ENCODE results near the gene OLAH.

OLAH gene

GRCh38 chr10:15092855-15093408 lies 49.2 kb downstream of the OLAH start:
- no peak for TF ChIP-seq CTCF (conservative IDR thresholded peaks at IDR 0.05; ENCODE audit: low read length)
- no peak overlapping the region for H3K4me3 ChIP-seq (ENCODE audit: low read length)
- no peak for DNase-seq (ENCODE audit: low read depth)

DNA sequence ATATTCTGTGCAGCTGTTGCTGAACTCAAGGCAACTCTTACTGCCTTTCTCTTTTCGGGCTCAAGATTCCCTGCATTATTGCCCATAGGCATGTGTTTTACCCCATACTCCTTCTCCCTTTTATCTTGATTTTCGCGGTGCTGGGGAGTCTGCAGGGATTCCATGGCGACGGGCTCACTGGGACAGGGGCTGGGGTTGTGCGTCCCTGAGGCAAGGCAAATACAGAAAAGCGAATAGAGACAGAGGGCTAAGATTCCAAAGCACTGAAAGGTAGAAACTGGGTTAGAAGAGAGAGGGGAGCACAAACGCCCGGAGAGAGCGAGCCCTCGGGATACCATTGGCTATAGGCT lies 52.9 kb downstream of the OLAH start:
- no peak for DNase-seq (ENCODE audit: low read depth)
- no peak for TF ChIP-seq CTCF (conservative IDR thresholded peaks at IDR 0.05; ENCODE audit: low read length)
- H3K4me3 ChIP-seq (ENCODE audit: low read length): peak overlapping the region; percentile 88

DNA sequence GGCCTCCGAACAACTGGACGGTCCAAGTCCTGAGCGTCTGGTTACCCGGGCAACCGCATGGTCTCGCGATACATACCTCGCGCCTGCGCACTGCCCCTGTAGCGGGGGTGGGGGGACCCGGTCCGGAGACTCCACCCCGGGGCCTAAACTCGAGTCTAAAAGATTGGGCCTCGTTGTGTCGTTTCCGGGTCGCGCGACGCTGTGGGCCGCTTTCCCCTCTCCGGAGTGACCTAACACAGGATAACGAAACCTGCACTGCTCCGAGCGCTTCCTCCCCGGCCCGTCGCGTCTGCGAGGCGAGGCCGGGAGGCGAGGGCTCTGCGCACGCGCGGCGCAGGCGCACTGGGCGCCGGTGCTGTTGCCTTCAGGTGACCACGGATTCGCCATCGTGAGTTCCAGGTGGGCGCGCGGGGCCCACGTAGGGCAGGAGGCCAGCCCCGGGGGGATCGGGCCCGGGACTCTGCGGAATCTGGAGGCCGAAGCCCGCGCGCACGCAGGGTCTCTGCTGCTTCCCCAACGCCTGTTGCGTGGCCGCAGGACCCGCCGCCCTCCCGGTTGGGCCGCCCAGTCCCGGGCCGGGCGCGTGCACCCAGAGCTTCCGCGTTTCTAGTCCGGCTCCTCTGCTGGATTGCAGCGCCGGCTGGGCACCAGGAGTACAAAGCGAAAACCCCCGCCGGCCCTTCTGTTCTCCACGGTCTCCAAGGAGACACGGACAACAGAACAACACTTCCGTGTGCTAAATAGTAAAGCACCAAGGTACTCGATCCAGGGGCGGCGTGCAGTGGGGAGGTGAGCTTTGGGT lies 53.5 kb downstream of the OLAH start, which contains the start of gene RPP38:
Gene RPP38, plus strand, starts transcription at position 345 of the 802 bp plus-strand sequence. CDS start 5,960 bp downstream, outside the sequence.
- peak within 1 kb of the TSS; percentile 88 for H3K4me3 ChIP-seq (ENCODE audit: low read length)
- peak; percentile 92 for DNase-seq (ENCODE audit: low read depth)
- TF ChIP-seq CTCF (conservative IDR thresholded peaks at IDR 0.05; ENCODE audit: low read length): no peak

- no peak overlapping the region for H3K4me3 ChIP-seq (ENCODE audit: low read length)
- DNase-seq (ENCODE audit: low read depth): no peak
- no peak for TF ChIP-seq CTCF (conservative IDR thresholded peaks at IDR 0.05; ENCODE audit: low read length)
Observed at GRCh38 chr10:15099886-15100285, 56.1 kb downstream of the OLAH start.

- H3K4me3 ChIP-seq (ENCODE audit: low read length): no peak overlapping the region
- no peak for DNase-seq (ENCODE audit: low read depth)
- no peak for TF ChIP-seq CTCF (conservative IDR thresholded peaks at IDR 0.05; ENCODE audit: low read length)
Observed at GRCh38 chr10:15103513-15103912, 59.8 kb downstream of the OLAH start.

GRCh38 chr10:15106352-15107013 lies 62.7 kb downstream of the OLAH start:
- DNase-seq (ENCODE audit: low read depth): peak; percentile 66

More at GRCh38 chr10:15106352-15107013, 62.7 kb downstream of the OLAH start:
- H3K4me3 ChIP-seq (ENCODE audit: low read length): no peak overlapping the region
- peak; percentile 96 for TF ChIP-seq CTCF (conservative IDR thresholded peaks at IDR 0.05; ENCODE audit: low read length)

All from AG10803 (cell line).